EH (cell line): ENCODE data around the gene IL3.

Experiments used
- DNase-seq: peaks from one replicate; pipeline ENCODE4 v3.0.0-alpha.2; 2015; ENCODE audit warnings: low read depth

Gene IL3

GRCh38 chr5:132060501-132061161 is at the start of gene IL3:
Gene IL3 (plus strand): TSS chr5:132060655. CDS start chr5:132060707, 52 bp downstream.
- no peak for DNase-seq

GRCh38 chr5:132010989-132011621 is 49.4 kb upstream of the IL3 start:
- DNase-seq: no peak

- DNase-seq: no peak
These were observed 48.7 kb upstream of the IL3 start, which contains the start of gene ACSL6 for GRCh38 chr5:132011622-132012343. Gene ACSL6 (minus strand): TSS chr5:132011658. CDS start chr5:132011553, 105 bp downstream.

- DNase-seq: peak; percentile 74
These were observed 48.0 kb upstream of the IL3 start for GRCh38 chr5:132012371-132013005.

- no peak for DNase-seq
These were observed 47.3 kb upstream of the IL3 start for GRCh38 chr5:132013006-132013689.

GRCh38 chr5:132013711-132014110 is 46.7 kb upstream of the IL3 start:
- DNase-seq: no peak

GRCh38 chr5:132016721-132017250 is 43.7 kb upstream of the IL3 start:
- DNase-seq: no peak

- no peak for DNase-seq
These were observed 43.1 kb upstream of the IL3 start for GRCh38 chr5:132017316-132017715.

GRCh38 chr5:132017738-132018625 is 42.5 kb upstream of the IL3 start:
- no peak for DNase-seq

- DNase-seq: no peak
These were observed 41.1 kb upstream of the IL3 start for GRCh38 chr5:132019337-132019736.

- no peak for DNase-seq
These were observed 40.4 kb upstream of the IL3 start for GRCh38 chr5:132019857-132020555.

GRCh38 chr5:132020568-132021339 is 39.7 kb upstream of the IL3 start:
- peak; percentile 32 for DNase-seq

GRCh38 chr5:132021654-132022053 is 38.8 kb upstream of the IL3 start:
- DNase-seq: no peak

GRCh38 chr5:132022737-132023136 is 37.7 kb upstream of the IL3 start:
- no peak for DNase-seq

GRCh38 chr5:132023258-132024116 is 37.0 kb upstream of the IL3 start:
- no peak for DNase-seq

- no peak for DNase-seq
These were observed 36.4 kb upstream of the IL3 start for GRCh38 chr5:132024117-132024435.

GRCh38 chr5:132024789-132025402 is 35.6 kb upstream of the IL3 start:
- DNase-seq: peak; percentile 6

- no peak for DNase-seq
These were observed 35.0 kb upstream of the IL3 start for GRCh38 chr5:132025403-132025971.
